Stimulated activated naive CD4-positive, alpha-beta T cell treated with Interleukin-2 at 50 U/mL for 16 hours (primary cell): ENCODE measurements around the gene RAPGEF4.

ENCODE experiments used
- DNase-seq: peaks from one replicate; lab custom pipeline; 2025; lab: John Stamatoyannopoulos, UW

The RAPGEF4 gene

DNA sequence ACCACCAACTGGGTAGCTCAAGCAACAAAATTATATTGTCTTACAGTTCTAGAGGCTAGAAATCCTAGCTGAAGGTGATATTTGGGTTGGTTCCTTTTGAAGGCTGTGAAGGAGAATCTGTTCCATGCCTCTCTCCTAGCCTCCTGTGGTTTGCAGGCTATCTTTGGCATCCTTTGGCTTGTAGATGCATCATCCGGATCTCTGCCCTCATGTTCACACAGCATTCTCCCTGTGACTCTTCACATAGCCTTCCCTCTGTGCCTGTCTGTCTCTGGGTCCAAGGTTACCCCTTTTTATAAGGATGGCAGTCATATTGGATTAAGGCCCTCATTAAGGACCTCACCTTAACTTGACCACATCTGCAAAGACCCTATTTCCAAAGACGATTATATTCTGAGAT lies 261.4 kb downstream of the RAPGEF4 start:
- no peak for DNase-seq

DNA sequence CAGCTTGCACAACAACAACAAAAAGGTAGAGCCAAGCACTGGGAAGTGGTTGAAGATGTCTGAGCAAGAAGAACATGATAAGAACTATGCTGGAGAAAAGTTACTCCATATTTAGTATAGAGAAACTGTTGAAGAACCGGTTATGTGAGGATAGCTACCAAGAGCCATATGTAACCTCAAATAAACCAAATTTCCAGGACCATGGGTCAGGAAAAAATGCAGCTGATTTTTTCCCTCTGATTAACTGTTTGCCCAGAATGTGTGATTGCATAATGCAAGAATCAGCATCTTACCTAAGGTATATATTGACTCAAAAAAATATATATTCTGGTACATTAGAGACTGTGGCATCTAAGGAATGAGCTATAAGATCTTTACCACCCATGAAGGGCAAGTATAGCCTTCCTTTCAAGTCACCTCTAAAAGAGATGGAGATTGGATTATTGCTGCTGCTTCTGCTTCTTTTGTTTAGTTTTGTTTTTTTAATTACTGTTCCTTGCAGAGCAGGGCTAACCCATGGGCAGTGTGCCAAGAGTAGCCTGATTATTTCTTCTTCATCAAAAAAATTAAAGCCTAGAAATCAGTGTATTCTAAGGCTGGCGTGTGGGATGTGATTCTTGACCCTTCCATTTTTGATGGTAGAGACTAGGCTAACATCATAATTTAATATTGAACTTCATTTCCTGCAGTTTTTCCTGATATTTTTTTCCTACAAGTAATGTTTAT lies 263.1 kb downstream of the RAPGEF4 start:
- no peak for DNase-seq

DNA sequence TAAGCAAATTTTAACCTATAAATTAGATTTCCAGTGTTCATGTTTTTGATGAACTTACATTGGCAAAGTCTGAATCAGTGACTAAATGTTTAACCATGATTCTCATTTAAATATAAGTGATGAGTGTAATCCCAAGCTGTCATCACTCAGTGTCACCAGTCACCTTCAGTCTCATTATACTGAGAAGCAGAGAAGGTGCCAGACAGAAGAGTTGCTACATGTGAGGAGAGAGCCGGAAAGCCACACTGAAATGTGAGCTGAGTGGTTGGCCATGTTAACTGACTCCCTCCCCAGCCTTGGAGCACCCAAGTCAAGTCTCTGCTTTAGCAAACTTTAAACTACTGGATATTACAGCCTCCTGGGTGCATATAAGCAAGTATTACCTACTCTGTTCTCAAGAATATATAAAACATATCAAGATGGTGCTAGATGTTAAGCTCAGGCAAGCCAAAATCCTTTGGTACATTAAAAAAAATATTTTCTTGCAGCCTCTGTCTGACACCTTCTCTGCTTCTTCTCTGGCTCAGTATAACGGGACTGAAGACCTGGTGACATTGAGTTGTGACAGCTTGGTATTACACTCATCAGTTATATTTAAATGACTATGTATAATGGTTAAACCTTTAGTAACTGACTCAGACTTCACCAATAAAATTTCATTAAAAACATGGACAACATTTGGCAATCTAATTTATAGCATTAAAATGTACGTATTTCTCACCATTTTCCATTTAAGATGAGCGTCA lies 264.2 kb downstream of the RAPGEF4 start:
- no peak for DNase-seq

DNA sequence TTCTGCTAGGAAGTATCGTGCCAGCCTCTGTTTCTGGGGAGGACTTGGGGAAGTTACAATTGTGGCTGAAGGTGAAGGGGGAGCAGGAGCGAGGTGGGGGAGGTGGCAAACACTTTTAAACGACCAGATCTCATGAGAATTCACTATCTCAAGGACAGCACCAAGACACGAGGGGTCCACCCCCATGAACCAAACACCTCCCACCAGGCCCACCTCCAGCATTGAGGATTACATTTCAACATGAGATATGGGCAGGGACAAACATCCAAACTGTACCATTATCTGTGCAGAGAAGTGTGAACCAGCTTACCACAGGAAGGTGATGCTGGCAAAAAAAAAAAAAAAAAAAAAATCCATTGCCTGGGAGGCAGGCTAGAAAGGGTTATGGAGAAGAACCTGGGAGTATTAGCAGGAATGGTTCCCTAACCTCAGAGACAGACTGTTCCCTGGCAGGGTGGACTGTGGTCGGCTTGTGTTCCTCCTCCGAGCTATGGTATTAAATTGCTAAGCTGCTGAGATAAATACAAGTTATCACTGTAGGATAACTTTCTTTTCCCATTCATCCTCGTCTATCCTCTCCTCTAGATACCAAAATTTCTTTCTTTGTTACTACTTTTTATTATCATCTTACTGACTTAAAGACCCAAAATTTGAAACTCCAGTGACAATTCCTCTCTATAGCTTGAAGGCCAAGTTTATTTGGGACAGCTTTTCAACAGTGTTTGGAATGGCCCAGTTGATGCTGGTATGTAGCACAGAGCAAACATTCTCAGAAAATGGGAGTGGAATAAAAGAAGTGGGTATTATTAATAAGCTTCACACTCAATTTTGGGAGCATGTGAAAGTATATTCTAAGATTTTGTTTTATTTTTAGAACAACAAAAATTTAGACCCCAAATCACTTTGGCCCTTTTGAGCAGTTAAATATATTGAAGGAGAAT lies 266.3 kb downstream of the RAPGEF4 start:
- DNase-seq: no peak

DNA sequence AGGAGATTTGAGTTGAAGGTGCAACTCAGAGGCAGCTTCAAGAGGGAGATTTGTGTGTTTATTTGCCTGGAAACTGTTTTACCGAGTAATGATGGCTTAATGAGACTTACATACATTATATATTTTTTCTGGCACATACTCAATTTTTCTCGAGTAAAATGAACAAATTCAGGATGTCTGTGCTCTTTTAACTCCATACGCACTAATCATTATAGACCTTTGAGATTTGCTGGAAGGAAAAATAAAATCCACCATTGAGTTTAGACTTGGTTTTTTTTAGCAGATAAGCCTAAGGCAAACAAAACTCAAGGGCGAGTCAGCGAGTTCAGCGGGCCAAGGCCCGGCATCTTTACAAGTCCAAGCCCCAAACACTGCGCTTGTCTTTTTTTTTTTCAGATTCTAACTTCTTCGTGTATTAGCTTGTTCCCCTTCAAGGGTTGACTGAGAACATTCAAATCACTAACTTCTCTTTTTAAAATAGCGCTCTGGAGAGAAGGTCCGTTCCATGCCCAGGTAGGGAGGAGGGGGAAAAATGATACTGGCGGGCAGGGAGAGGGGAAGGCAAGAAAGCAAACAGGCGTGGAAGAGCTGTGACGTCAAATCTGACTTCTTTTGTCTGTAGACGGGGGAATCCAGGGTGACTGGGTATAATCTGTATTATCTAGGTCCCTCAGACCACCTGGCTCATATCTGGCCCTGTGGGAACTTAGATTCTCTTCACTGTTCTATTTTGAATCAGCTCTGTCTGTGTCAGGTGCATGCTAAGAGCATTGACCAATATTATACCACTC lies 267.3 kb downstream of the RAPGEF4 start:
- DNase-seq: no peak

DNA sequence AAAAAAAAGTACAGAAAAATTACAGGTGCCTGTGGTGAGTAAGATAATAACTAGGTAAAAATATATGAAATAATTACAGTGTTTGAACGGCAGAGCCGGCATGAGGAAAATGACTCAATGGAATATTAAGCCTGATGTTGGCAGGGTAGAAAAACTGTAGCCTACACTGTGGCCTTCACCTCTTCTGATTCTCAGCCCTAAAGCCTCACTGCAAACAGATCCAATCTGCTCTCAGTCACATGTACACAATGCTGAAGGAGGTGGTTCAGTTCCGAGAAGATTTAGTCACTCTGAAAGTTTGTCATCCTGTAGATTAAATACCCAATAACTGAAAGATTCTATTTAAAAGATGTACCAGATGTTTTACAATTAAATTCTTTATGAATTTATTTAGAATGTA lies 273.1 kb downstream of the RAPGEF4 start:
- no peak for DNase-seq

DNA sequence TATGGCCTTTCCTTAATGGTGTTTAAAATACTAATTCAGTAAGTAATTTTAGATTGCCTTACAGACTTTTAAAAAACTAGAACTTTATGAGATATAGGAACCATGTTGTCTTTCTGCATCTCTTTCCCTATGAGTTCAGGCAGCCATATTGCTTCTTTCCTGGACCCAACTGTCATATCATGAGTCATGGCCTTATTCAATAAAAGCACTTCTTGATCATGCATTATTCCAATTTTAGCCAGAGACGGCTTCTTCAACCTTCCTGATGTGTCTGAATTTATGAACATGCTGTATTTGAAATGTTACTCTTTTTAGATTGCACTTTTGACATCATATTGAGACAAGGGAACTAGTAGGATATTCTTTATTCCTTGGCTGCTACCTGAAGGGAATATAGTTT lies 274.6 kb downstream of the RAPGEF4 start:
- DNase-seq: no peak

DNA sequence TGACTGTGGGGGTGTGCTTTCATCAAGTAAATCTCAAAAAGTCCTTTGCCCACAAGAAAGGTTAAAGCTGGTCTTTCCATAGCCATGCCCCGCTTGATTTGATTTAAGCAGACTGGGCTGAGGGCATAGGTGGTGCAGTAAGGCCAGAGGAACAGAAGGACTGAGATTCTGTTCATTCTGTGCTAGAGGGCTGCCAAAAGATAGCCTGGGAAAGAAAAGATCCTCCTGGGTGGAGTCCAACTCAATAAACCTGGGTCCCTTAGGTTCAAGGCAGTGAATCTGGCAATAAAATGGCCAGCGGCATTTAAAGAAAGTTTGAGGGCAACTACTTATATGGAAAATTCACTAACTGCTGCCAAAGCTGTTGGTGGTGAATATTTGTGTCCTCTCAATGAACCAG lies 280.8 kb downstream of the RAPGEF4 start:
- DNase-seq: no peak

DNA sequence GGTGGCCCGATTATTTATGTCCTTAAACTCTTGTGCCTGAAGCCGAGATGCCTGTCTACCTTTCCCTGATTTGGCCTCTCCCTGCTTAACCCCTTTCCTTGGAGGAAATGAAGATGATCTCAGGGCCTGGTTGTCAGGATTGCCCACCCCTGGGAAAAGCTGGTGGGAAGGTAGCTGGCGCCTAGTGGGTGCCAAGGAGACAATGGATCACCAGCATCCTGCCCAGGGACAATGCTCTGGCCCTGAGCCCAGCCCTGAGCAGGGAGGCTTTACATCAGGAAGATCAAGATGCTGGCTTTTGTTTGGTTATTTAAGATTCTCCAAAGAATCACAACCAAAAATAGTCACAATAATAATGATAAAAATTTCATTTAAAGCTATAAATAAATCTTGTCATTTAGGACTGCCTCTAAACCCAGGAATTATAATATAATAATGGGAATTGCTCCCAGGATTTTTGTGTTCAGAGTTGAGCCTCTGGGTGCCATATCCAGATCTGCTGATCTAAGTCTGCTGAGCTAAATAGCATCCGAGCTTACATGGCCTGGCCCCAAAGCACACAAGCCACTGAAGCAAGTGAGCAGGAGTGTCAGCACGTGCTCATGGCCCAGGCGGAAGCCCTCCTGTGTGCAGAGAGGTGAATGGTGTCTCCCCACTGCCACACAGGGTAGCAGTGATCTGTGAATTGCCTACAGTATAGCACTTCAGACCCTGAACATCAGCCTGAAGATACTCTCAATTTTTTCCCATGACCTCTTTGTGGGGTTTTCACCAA lies 282.2 kb downstream of the RAPGEF4 start:
- DNase-seq: no peak

DNA sequence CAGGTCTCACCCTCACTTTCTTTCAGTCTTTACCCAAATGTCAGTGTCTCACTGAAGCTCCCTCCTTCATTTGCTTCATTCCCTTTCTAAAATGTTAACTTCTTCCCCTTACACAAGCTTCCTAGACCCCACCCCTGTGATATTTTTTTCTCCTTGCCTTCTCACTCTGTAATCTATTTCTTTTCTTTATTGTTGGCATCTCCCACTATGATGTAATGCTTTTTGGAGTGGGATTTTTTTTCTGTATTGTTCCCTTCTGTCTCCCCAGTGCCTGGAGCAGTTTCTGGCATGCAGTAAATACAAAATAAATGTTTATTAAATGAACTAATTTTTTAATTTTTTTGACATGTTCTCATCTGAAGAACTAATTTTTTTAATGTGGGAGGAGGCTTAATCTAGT lies 284.1 kb downstream of the RAPGEF4 start:
- DNase-seq: no peak

DNA sequence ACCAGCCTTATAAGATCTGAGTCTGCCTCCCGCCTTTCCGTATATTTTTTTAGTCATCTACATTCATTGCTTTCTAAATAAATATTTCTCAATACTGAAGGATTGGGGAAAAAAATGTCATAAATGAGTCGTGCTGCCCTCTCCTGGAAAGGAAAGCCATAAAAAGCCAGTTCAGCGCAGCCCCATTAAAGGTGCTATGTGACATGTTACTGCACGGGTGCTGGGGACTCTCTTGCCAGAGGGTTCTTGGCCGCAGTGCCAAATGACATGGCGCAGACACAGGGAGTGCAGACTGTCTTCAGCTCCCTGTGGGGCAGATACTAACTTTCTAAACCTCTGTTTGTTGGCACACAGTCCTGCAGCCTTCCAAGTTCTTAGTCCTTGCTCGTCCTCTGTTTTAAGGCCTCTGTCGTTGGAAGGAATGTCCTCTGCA lies 286.3 kb downstream of the RAPGEF4 start:
- DNase-seq: no peak

DNA sequence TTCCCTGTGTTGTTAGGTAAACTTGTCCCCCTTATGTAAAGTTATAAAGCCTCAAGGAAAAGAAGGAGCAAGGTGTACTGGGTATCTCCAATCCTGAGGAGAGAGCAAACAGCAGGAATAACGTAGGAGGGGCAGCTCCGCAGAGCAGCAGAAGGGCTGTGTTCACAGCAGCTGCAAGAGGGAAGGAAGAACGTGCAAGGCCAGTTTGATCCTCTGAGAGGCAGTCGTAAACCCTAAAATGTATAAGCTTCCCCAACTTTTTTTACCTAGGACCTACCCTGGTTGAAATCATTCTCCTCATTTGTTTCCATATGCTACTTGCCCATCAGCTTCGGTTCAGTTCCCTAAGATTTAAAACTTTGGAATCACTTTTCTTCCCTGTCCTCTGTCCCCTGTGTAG lies 288.1 kb downstream of the RAPGEF4 start:
- no peak for DNase-seq

DNA sequence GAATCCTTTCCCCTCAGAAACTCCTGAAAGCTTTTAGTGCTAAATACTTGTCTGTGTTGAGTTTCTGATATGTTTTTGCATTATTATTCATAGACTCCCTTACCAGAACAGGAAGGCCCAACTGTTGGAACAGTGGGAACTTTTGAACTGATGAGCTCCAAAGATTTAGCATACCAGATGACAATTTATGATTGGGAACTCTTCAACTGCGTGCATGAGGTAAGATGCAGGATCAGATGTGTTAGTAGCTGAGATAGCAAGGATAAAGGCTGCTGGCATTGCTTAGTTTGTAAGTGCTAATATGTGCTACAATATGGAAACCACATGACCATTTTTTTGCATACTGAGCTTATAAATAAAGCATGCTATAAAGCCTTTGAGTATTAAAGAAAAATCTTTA lies 290.8 kb downstream of the RAPGEF4 start:
- no peak for DNase-seq

DNA sequence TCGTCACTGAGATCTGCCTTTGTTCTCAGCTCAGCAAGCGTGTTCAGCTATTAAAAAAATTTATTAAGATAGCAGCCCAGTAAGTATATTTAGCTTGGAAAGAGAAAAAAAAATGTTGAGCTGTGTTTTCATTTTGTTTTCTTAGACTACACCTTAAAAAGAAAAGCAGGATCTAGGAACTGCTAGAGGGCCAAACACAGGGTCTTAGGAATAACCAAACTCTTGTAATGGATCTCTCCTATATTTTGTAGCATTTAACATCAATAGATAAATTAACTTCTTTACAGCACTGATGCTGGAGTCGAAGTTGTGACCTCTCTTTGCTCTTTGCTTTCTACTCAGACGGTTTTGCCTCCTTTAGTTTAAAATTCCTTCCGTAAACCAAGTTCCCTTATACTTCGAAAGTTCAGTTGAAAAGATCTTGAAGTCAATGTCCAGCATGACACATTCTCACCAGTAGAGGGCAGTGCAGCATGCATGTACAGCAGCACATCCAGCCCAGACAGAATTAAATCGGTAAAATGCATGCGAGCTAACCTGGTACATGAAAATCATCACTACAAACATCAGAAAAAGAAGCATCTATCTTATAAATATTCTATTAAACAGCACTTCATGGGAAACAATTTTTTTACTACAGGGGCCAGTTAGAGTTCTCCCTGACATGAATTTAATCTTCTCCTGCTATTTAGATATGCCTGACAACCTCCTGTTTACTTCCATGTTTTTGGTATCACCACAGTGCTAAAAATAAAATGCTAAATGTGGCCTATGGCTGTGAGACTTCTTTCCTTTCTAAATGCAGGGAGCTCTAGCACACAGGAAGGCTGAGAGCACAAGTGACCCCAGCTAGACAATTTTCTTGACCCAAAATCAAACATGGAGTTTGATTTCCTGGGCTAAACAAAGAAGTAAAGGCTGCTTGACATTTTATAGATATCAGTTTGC lies 291.8 kb downstream of the RAPGEF4 start:
- DNase-seq: peak; percentile 57

DNA sequence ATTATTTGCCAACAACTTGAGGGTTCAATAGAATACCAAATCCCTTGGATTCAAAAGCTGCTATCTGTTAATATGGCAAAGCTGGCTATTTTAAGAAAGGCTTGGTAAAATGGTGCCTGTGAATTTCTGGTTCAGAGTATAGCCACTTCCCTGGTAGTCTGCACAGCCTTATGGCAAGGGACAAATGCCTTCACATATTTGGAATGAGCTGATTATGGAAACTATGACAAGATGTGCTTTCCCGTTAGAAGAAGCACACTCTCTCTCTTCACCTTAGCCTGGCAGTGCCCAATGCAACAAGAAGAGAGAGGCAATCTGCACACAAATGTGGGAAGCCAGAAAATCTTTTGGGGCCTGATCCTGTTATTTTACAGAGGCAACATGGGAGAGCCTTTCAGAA lies 292.5 kb downstream of the RAPGEF4 start:
- DNase-seq: no peak

DNA sequence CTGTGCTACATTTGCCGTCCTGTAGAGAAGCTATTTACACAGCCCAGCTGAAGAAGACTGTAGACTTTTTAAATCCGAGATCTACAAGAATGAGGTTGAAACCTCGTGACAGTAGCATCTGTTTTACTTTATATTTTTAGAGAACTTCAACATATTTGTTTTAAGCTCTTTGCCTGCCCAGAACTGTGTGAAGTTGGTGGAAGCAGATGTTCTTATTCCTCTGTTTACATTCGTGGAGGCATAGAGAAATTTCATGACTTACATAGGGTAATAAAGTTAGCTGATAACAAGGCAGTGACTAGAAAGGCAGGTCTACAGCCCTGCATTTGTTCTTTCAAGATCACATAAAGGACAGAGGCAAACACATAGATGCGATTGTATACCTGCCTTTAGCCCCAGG lies 293.0 kb downstream of the RAPGEF4 start:
- DNase-seq: no peak

DNA sequence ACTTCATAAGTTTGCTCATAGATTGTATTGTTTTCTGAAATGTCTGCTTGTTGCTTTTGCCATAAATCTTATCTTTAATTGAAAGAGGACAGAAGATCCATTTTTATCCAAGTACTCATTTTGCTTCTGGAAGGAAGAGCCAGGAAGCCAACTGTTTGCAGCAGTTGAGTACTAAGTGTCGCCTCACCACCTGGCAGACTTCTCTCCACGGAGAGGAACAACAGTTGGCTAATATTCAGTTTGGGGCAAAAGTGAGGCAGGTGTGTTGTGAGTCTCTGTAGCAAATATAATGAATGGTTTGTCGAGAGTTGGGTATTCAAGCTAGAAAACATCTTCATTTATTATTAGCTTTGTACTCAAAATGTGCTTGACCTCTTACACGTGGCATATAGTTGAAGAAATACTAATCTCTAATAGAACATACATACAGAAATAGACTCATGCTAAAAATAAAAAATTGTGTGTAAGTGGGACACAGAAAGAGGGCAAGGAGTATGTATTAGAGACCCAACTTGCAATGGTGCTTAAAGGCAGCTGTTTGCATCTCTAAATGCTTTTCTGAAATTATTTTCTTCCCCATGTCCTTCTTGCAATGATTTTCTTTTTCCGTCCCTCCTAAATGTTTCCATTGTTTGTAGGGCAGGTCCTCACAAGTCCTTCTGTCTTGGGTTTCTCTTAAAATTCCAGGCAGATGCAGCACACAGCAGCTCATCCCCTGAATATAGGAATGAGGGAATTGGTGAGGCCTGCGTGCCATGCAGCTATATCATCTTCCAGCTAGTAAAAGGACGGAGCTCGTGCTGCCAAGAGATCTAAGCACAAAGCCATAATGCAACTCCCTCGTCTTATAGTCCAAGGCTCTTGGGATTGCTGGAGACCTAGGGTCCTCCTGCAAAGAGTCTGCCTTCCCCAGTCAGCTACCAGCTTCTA lies 295.2 kb downstream of the RAPGEF4 start:
- no peak for DNase-seq

DNA sequence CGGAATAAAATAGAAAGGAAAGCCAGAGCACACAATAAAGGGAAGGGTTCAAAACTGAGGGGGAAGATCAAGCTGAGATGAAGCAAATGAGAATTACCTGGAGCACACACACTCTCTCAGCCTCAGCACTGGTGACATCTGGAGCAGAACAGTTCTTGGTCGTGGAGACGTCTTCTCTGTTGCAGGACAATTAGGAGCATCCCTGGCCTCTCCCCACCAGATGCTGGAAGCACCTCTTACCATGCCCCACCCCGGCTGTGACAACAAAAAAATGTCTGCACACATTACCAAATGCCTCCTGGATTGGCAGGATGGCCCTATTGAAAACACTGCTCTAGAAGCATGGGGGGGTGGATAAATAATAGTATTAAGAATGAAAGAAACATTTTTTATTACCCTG lies 296.4 kb downstream of the RAPGEF4 start:
- no peak for DNase-seq

DNA sequence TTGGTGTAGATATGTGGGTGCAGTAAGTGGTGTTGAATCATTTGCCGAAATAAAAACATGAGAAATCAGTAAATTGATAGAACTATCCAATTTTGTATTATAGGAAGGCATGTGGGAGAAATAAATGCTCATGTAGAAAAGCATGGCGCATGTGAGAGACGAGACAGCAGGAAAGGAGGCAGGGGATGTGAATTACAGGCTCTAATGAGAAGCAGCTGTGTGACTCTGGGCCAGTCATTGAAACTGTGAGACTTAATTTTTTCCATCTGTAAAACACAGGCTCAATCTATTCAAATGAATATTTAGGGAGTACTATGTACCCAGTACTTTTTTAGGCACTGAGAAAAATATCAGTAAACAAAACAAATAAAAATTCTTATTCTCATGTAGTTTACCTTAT lies 297.4 kb downstream of the RAPGEF4 start:
- DNase-seq: no peak
